Tibial nerve (tissue), 4 donors: Measurements from ENCODE around the gene PLCB1. TPM values are rescaled to one million over a fixed set of nuclear protein-coding genes. Genes with fewer than 3 reads are reported as not detected.

Experiments
- DNase-seq, 2 donors: peaks; one replicate each; pipeline ENCODE4 v3.0.0-alpha.2; 2019; ENCODE audit warnings: low spot score in 2 of 2
- H3K27ac ChIP-seq, 4 donors: fragments of 200-600 bp; sonication (generic) in 3 of 4; one replicate each; pipeline ENCODE4 v1.5.1; 2017 to 2019; ENCODE audit warnings: mild to moderate bottlenecking in 1 of 4
- H3K27me3 ChIP-seq, 2 donors: fragments of 200-600 bp; sonication (generic) in 1 of 2; one replicate each; pipeline versions ENCODE4 v1.5.1 to v1.6.0; 2017 to 2019
- H3K36me3 ChIP-seq, 3 donors: fragments of 200-600 bp; sonication (generic); one replicate each; pipeline ENCODE4 v1.5.1; 2018 to 2019
- H3K4me1 ChIP-seq, 4 donors: fragments of 200-600 bp; sonication (generic) in 3 of 4; one replicate each; pipeline ENCODE4 v1.5.1; 2017 to 2019
- H3K4me3 ChIP-seq, 4 donors: fragments of 200-600 bp; sonication (generic) in 3 of 4; one replicate each; pipeline ENCODE4 v1.5.1; 2017 to 2019; ENCODE audit warnings: mild to moderate bottlenecking in 1 of 4, moderate library complexity in 1 of 4
- H3K9me3 ChIP-seq, 4 donors: fragments of 200-600 bp; sonication (generic) in 3 of 4; one replicate each; pipeline ENCODE4 v1.5.1; 2017 to 2019
- CTCF ChIP-seq, 5 experiments: fragments of 200-600 bp in 3 of 5; fragments of 450-650 bp in 2 of 5; sonication (generic) in 3 of 5; IDR thresholded peaks; one replicate each; pipeline ENCODE4 v1.5.1; 2016 to 2019; ENCODE audit warnings: antibody characterized with exemption in 5 of 5, mild to moderate bottlenecking in 3 of 5, moderate library complexity in 2 of 5
- EP300 ChIP-seq, 2 donors: sonication (generic); formaldehyde crosslinking; IDR thresholded peaks; one replicate each; pipeline ENCODE4 v1.6.1; 2017; ENCODE audit warnings: antibody characterized with exemption in 2 of 2, mild to moderate bottlenecking in 1 of 2
- POLR2A ChIP-seq, 2 donors: fragments of 450-650 bp; IDR thresholded peaks; one replicate each; pipeline ENCODE4 v1.6.1; 2017; ENCODE audit warnings: antibody characterized with exemption in 2 of 2, mild to moderate bottlenecking in 2 of 2, moderate library complexity in 2 of 2
- WGBS, 2 donors: methylation state at CpG; one replicate each; pipeline ENCODE4 v1.1.5; 2018; 5-methylcytosine and 5-hydroxymethylcytosine counted together
- total RNA-seq, 4 donors: library from RNA; depleted of rRNA; stranded (reverse); fragments of >200 nt; gene quantifications; one replicate each; pipeline ENCODE4 v1.1.0, GENCODE V29; 2016

Gene PLCB1
- total RNA-seq, 4 donors from 2014 or later = 34.7 to 52.8 (median 39.2) TPM

GRCh38 chr20:8581446-8582183 lies 449.5 kb downstream of the PLCB1 start:
- Histone ChIP-seq H3K27ac (no peak overlapping the region), H3K4me3 (no peak overlapping the region), H3K36me3 (no peaks in the 10 kb centered on the region), H3K27me3 (no peaks in the 10 kb centered on the region), H3K4me1 (no peaks in the 10 kb centered on the region), H3K9me3 (no peaks in the 10 kb centered on the region)
- no peak for DNase-seq
- TF ChIP-seq EP300 (IDR thresholded peaks at IDR 0.05) = no peak
- no peak for TF ChIP-seq CTCF (IDR thresholded peaks at IDR 0.05)
- no peak for TF ChIP-seq POLR2A (IDR thresholded peaks at IDR 0.05)
- WGBS, 2 donors = 98 to 99% methylated on average over 3 of the region's 3 CpGs

- Histone ChIP-seq H3K27ac (no peak overlapping the region), H3K9me3 (no peaks in the 10 kb centered on the region), H3K4me1 (no peaks in the 10 kb centered on the region), H3K27me3 (no peaks in the 10 kb centered on the region), H3K4me3 (no peak overlapping the region), H3K36me3 (no peaks in the 10 kb centered on the region)
- 92 to 93% methylated on average over 1 of the region's 1 CpG for WGBS, 2 donors
- no peak for DNase-seq
- TF ChIP-seq EP300 (IDR thresholded peaks at IDR 0.05) (no peak), CTCF (IDR thresholded peaks at IDR 0.05) (no peak), POLR2A (IDR thresholded peaks at IDR 0.05) (no peak)
Measured at GRCh38 chr20:8583012-8583565, 451.0 kb downstream of the PLCB1 start.

GRCh38 chr20:8583566-8584043 lies 451.5 kb downstream of the PLCB1 start:
- no peak for DNase-seq
- 63 to 73% methylated on average over 7 of the region's 7 CpGs for WGBS, 2 donors
- TF ChIP-seq CTCF (IDR thresholded peaks at IDR 0.05) = no peak
- TF ChIP-seq EP300 (IDR thresholded peaks at IDR 0.05) = no peak
- TF ChIP-seq POLR2A (IDR thresholded peaks at IDR 0.05) = no peak
- no peaks in the 10 kb centered on the region for H3K4me1 ChIP-seq
- no peaks in the 10 kb centered on the region for H3K27me3 ChIP-seq
- H3K4me3 ChIP-seq = no peak overlapping the region
- H3K9me3 ChIP-seq = no peaks in the 10 kb centered on the region
- H3K36me3 ChIP-seq = no peaks in the 10 kb centered on the region
- peak overlapping the region in 1 of 4 donors; percentile 12 for H3K27ac ChIP-seq

GRCh38 chr20:8587251-8587650 lies 455.2 kb downstream of the PLCB1 start:
- TF ChIP-seq CTCF (IDR thresholded peaks at IDR 0.05) (no peak), EP300 (IDR thresholded peaks at IDR 0.05) (no peak), POLR2A (IDR thresholded peaks at IDR 0.05) (no peak)
- Histone ChIP-seq H3K27ac (no peak overlapping the region), H3K4me1 (no peaks in the 10 kb centered on the region), H3K36me3 (no peaks in the 10 kb centered on the region), H3K4me3 (no peak overlapping the region), H3K27me3 (no peaks in the 10 kb centered on the region), H3K9me3 (no peaks in the 10 kb centered on the region)
- 28 to 33% methylated on average over 1 of the region's 1 CpG for WGBS, 2 donors
- no peak for DNase-seq

- no peak overlapping the region for H3K27ac ChIP-seq
- no peak for TF ChIP-seq CTCF (IDR thresholded peaks at IDR 0.05)
- TF ChIP-seq POLR2A (IDR thresholded peaks at IDR 0.05) = no peak
Measured at GRCh38 chr20:8587810-8588209, 455.7 kb downstream of the PLCB1 start.

More at GRCh38 chr20:8587810-8588209, 455.7 kb downstream of the PLCB1 start:
- Histone ChIP-seq H3K36me3 (no peaks in the 10 kb centered on the region), H3K4me1 (no peaks in the 10 kb centered on the region), H3K27me3 (no peaks in the 10 kb centered on the region), H3K9me3 (no peaks in the 10 kb centered on the region), H3K4me3 (no peak overlapping the region)
- DNase-seq = no peak
- WGBS, 2 donors = 78 to 81% methylated on average over 3 of the region's 3 CpGs
